ENCODE results near the gene ZBTB48. TPM values are rescaled to one million over a fixed set of nuclear protein-coding genes. Genes with fewer than 3 reads are reported as not detected.

The ZBTB48 gene
- total RNA-seq (ENCODE audit: low replicate concordance): 15.2 and 16.1 TPM in 2 replicates

DNA sequence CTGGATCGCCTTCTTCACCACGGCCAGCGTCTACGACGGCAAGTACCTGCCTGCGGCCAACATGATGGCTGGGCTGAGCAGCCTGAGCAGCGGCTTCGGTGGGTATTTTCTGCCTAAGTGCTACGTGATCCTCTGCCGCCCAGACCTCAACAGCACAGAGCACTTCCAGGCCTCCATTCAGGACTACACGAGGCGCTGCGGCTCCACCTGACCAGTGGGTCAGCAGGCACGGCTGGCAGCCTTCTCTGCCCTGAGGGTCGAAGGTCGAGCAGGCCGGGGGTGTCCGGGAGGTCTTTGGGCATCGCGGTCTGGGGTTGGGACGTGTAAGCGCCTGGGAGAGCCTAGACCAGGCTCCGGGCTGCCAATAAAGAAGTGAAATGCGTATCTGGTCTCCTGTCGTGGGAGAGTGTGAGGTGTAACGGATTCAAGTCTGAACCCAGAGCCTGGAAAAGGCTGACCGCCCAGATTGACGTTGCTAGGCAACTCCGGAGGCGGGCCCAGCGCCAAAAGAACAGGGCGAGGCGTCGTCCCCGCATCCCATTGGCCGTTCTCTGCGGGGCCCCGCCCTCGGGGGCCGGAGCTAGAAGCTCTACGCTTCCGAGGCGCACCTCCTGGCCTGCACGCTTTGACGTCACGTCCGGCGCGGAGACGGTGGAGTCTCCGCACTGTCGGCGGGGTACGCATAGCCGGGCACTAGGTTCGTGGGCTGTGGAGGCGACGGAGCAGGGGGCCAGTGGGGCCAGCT is at the start of gene ZBTB48:
ZBTB48 (plus strand) TSS at position 621 of the 745 bp plus-strand sequence. CDS start 616 bp downstream, outside the sequence.

DNA sequence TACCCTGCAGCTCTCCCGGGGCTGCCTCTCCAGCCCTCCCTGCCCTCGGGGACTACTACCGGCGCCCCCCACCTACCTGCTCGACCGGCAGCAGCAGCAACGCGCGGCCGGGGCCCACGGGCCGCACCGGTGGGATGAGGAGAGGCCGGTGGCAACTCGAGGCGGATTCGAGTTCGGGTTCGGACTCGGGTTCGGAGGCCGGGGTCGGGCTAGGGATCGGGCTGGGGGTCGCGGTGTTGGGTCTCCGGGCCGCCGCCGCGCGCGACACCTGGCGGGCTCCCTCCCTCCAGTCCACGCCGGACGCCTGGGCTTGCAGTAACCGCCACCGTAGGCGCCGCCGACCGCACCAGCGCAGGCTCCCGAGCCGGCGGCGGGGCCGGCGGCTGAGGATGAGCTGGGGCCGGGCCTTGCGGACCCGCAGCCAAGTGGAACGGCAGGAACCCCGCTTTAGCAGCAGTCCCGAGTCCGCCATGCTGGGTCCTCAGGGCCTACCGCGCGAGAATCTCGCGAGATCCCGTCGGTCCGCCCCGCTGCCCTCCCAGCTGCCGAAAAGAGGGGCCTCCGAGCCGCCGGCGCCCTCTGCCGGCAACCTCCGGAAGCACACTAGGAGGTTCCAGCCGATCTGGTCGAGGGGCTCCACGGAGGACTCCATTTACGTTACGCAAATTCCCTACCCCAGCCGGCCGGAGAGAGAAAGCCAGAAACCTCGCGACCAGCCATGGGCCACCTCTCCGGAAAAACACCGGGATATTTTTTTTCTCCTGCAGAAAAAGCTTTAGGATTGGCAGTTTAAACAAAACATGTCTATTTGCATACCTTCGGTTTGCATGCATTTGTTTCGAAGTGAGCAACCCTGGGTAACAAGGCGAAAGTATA is 25.5 kb upstream of the ZBTB48 start, which contains the start of gene NOL9:
NOL9 (minus strand) TSS at position 483 of the 876 bp plus-strand sequence; CDS start at position 472, 11 bp downstream.

DNA sequence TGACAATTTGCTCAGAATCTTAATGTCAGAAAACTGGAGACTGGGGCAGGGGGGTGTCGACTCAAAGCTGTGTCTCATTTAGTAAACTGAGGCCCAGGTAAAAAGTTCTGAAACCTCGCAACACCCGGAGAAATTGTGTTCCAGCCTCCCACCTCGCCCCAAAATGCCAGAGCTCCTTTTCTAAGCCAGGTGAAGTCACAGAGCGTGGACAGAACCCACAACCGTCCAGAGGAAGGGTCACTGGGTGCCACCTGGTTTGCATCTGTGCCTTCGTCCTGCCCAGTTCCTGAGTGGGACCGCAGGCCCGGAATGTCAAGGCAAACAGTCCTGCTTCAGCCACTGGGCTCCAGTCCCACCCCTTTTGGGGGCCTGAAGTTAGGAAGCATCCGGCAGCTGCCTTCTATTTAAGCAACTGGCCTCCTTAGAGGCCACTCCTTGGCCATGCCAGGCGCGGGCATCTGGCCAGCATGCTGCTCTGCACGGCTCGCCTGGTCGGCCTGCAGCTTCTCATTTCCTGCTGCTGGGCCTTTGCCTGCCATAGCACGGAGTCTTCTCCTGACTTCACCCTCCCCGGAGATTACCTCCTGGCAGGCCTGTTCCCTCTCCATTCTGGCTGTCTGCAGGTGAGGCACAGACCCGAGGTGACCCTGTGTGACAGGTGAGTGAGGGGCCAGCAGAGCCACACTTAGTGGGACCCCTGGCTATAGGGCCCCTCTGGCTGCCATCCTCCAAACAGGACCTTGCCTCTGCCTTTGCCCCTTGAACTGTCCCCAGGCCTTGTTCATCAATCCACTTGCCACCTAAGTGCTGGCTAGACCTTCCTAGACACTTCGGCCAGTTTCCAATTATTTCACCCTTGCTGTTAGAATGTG is 24.7 kb upstream of the ZBTB48 start, which contains the start of gene TAS1R1:
TAS1R1 (plus strand) TSS at position 401 of the 872 bp plus-strand sequence; CDS start at position 468, 67 bp downstream.

DNA sequence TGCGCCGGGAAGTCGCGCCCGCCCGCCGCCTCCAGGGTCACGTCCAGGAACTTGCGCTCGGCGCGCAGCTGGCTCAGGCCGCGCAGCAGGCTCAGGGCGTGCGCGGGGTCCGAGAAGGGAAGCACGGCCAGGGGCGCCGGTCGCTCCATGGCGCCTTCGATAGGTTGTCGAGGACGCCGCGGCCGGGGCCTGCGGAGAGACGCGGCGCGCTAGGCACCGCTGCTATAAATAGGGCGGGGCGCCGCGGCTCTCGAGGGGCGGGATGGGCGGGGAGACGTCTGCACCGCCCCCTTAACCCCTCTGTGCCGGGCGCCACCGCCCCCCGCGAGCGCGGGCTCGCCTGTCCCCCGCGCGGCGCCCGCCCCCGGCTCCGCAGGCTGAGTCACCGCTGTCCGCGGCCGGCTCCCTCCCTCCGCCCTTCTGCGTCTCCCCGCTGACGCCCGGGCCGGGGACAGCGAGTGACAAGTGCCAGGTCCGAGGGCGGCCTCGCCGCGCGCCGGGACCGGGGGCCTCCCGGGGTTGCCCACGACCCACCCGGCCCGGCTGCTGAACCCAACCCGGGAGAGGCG is 23.0 kb downstream of the ZBTB48 start, which contains the start of gene KLHL21:
KLHL21 (minus strand) TSS at position 201 of the 569 bp plus-strand sequence; CDS start at position 149, 52 bp downstream.

DNA sequence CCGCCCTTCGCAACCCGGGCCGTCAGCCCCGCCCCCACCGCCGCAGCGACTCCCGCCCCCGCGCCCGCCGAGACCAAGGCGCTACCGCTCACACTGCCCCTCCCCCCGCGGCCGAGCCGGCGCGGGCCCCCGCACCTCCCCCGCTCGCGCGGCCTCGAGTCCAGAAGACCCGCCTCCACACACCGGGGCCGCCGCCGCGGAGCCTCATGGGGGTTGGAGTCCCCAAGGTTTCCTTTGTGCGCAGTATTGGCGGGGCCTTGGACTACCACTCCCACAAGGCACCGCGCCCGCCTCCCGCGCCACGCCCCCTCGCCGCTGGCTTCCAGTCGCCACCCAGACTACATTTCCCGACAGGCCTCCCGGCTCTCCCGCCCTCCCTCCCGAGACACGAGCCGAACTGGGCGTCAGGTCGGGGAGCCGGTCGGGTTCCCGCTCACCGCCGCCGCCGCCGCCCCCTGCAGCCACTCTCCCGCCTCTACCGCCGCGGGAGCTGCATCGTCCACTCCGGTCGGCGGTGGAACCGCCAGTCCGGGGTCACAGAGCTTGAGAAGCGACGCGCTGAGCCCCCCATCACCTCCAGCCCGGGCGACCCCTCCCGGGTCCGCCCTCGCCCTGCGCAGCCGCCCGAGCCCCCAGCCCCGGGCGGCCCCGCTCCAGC is 33.7 kb downstream of the ZBTB48 start, which contains the start of gene PHF13:
PHF13 (plus strand) TSS at position 371 of the 658 bp plus-strand sequence. CDS start 336 bp downstream, outside the sequence.

DNA sequence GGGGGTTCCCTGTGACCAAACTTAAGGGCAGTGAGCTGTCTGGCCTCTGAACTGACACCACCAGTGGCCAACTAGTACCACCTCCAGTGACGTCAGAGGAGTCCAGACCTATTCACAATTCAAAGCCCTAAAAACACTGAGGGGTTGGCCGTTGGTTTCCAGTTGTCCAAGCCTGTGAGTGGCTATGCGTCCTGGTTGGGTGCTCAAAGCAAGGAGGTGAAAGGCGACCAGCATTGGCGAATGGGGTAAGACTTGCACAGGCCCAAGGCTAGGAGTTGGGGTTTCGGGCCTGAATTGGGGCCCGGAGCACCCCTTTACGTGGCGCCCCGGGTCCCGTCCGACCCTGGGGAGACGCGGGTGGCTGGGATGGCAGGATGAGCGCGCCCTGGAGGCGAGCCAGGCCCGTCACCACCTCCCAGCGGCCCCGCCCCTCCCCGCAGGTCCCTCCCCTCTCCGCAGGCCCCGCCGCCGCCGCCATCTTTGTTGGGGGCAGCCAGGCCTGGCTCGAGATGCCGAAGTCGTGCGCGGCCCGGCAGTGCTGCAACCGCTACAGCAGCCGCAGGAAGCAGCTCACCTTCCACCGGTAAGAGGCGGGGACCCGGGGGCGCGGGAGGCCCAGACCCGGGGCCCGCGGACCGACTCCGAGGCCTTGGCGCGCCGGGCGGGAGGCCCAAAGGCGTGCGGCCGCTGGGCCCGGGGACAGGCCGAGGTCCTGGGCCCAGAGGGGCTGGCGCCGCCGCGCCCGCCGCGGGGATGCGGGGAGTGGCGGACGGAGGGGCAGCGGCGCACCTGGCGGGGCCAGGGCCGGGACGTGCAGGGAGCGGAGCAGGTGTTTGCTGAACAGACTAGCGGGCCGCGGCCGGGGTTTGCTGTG is 45.2 kb downstream of the ZBTB48 start, which contains the start of gene THAP3:
THAP3 (plus strand) TSS at position 159 of the 874 bp plus-strand sequence; CDS start at position 510, 351 bp downstream.

Other genes starting within 250 kb of the ZBTB48 start
- 20.0 and 77.3 TPM in 2 replicates for gene ACOT7, start 186.2 kb upstream of the ZBTB48 start, total RNA-seq (ENCODE audit: low replicate concordance)
- gene HES2, start 160.1 kb upstream of the ZBTB48 start, total RNA-seq (ENCODE audit: low replicate concordance): 0.12 and 4.1 TPM in 2 replicates
- gene ESPN, start 155.2 kb upstream of the ZBTB48 start, total RNA-seq (ENCODE audit: low replicate concordance): under 0.01 TPM in 1 of 2 replicates, not detected in the other
- 2.6 and 9.4 TPM in 2 replicates for gene TNFRSF25, start 113.8 kb upstream of the ZBTB48 start, total RNA-seq (ENCODE audit: low replicate concordance)
- gene PLEKHG5, start 88.3 kb upstream of the ZBTB48 start, total RNA-seq (ENCODE audit: low replicate concordance): 7.0 and 36.6 TPM in 2 replicates
- gene NOL9, start 25.5 kb upstream of the ZBTB48 start, total RNA-seq (ENCODE audit: low replicate concordance): 11.7 and 13.5 TPM in 2 replicates
- gene TAS1R1, start 24.7 kb upstream of the ZBTB48 start, total RNA-seq (ENCODE audit: low replicate concordance): 0.12 and 0.15 TPM in 2 replicates
- gene KLHL21, start 22.9 kb downstream of the ZBTB48 start, total RNA-seq (ENCODE audit: low replicate concordance): 21.9 and 65.6 TPM in 2 replicates
- gene PHF13, start 33.7 kb downstream of the ZBTB48 start, total RNA-seq (ENCODE audit: low replicate concordance): 7.4 and 10.3 TPM in 2 replicates
- 17.1 and 18.1 TPM in 2 replicates for gene THAP3, start 44.9 kb downstream of the ZBTB48 start, total RNA-seq (ENCODE audit: low replicate concordance)
- 42.0 and 44.5 TPM in 2 replicates for gene DNAJC11, start 121.8 kb downstream of the ZBTB48 start, total RNA-seq (ENCODE audit: low replicate concordance)
- 53.1 and 62.2 TPM in 2 replicates for gene CAMTA1, start 205.5 kb downstream of the ZBTB48 start, total RNA-seq (ENCODE audit: low replicate concordance)

All from smooth muscle cell of the coronary artery (primary cell).